NCI-H2227 (cell line): ENCODE results near the gene ARGLU1.
"Not testable (repeated sequence)": the region's sequence is repeated elsewhere in the genome, so short reads cannot be mapped to it uniquely, and the experiment has no call there.

ENCODE experiments used
- DNase-seq: peaks from one replicate; lab custom pipeline; 2025; ENCODE audit not compliant: unreplicated experiment; lab: John Stamatoyannopoulos, UW

Gene ARGLU1, protein sequence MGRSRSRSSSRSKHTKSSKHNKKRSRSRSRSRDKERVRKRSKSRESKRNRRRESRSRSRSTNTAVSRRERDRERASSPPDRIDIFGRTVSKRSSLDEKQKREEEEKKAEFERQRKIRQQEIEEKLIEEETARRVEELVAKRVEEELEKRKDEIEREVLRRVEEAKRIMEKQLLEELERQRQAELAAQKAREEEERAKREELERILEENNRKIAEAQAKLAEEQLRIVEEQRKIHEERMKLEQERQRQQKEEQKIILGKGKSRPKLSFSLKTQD

DNA sequence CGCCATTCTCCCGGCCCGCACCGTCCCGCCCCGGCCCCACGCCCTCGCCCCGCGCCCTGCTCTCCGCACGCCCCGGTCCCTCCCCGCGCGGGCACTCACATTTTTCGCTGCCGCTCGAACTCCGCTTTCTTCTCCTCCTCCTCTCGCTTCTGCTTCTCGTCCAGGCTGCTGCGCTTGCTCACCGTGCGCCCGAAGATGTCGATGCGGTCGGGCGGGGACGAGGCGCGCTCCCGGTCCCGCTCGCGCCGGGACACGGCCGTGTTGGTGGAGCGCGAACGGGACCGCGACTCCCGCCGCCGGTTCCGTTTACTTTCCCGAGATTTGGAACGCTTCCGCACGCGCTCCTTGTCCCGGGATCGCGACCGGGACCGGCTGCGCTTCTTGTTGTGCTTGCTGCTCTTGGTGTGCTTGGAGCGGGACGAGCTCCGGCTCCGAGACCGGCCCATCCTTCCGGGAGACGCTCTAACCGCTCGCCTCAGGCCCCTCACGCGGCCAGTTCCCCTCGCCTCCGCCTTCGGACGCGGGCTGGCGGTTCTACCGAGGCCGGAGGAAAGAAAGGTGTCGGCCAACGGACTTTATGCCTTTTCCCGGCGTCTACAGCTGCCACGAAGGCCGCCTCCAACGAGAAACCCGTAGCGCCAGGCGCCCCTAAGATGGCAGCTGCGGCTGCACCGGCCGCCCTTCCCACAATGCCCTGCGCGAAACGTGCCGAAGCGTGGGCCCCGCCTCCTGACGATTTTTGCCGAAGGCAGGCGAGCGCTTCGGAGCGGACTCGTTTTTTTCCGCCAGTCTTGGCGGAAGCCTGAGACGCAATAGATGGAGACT is at the start of gene ARGLU1:
ARGLU1 (minus strand) TSS at position 664 of the 825 bp plus-strand sequence; CDS start at position 446, 218 bp downstream.
- DNase-seq = peak; percentile 93

- no peak for DNase-seq
These were observed 49.6 kb upstream of the ARGLU1 start for GRCh38 chr13:106617561-106617960.

GRCh38 chr13:106616729-106617128 is 48.8 kb upstream of the ARGLU1 start:
- DNase-seq = no peak

- no peak for DNase-seq
These were observed 46.9 kb upstream of the ARGLU1 start for GRCh38 chr13:106614874-106615273.

- DNase-seq = no peak
These were observed 44.8 kb upstream of the ARGLU1 start for GRCh38 chr13:106612688-106613087.

GRCh38 chr13:106610486-106610885 is 42.5 kb upstream of the ARGLU1 start:
- no peak for DNase-seq

DNA sequence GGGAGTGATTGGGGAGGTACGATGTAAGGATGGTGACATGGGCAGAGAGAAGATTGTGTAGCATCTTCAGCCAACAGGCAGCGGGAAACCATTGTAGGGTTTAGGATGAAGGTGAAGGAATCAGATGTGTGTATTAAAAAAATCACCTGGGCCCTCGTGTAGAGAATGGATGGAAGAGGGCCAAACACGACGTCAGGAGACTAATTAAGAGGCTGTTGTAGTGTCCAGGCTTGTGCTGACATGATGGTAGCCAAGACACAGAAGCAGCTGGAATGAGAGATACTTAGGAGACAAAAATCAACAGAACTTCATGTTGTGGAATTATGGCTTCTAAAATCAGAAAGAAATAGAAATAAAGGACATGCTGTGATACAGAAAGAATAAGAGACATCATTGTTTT is 41.2 kb upstream of the ARGLU1 start:
- DNase-seq = no peak

GRCh38 chr13:106603546-106603945 is 35.6 kb upstream of the ARGLU1 start:
- DNase-seq = no peak

DNA sequence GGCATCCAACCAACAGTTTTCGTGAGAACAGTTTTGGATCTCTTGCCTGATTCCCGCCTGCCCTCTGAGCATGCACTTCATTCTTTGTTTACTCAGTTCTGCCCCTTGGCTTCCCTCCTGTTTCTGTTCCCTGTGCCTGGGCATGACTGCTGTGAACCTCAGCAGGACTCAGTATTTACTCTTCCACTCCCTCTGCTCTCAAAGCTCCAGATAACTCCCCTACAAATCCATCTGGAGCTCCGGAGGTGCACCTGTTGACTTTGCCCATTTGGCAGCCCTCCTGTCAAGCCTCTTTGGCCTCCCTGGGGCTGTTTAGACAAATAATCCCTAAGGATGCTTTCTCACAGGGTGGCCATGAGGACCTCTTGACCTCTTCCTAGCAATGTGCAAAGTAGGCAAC is 34.2 kb upstream of the ARGLU1 start:
- DNase-seq = no peak

- no peak for DNase-seq
These were observed 33.6 kb upstream of the ARGLU1 start for GRCh38 chr13:106601489-106601888.

DNA sequence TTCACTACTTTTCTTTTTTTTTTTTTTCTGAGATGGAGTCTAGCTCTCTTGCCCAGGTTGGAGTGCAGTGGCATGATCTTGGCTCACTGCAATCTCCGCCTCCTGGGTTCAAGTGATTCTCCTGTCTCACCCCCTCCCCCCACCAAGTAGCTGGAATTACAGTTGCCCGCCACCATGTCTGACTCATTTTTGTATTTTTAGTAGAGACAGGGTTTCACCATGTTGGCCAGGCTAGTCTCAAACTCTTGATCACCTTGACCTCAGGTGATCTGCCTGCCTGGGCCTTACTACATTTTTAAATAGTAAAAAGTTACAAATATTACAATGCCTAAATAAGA is 32.8 kb upstream of the ARGLU1 start:
- not testable (repeated sequence) for DNase-seq

DNA sequence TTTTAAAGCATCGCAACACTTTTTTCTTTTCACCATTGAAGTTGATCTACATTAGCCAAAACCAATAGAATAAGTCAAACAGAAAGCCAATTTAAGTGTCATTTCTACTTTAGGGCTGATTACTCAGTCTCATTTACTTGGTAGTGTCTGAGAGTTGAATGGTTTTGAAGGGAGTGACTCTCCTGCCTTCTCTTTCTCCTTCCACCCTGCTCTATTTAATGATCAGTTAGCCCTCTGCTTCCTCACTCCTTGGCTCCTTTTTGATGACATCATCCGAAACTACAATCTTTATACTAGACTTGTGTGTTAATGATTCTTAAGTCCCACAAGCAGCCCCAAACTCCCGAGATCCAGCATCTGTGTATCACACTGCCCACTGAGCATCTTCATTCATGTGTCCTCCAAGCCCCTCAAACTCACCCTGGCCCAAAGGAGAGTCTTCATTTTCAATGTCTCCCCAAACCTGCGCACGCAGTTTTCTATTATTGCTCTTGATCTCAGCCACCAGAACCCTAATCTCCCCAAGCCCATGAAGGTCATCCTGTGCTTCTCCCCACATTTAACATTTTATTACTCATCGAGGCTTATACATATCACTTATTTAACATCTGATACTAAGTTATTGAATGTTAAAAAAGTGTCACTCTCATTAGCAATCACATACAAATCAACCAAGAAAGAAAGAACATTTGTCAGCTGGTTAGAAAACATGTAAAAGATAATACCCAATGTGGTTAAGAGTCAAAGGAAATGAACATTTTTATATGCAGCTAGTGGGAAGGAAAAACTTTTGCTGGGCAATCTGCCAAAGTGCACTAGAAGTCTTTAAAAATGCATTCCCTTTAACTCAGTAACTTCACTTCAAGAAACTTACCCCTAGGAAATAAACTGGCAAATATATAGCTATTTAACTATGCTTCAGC is 32.2 kb upstream of the ARGLU1 start:
- no peak for DNase-seq

DNA sequence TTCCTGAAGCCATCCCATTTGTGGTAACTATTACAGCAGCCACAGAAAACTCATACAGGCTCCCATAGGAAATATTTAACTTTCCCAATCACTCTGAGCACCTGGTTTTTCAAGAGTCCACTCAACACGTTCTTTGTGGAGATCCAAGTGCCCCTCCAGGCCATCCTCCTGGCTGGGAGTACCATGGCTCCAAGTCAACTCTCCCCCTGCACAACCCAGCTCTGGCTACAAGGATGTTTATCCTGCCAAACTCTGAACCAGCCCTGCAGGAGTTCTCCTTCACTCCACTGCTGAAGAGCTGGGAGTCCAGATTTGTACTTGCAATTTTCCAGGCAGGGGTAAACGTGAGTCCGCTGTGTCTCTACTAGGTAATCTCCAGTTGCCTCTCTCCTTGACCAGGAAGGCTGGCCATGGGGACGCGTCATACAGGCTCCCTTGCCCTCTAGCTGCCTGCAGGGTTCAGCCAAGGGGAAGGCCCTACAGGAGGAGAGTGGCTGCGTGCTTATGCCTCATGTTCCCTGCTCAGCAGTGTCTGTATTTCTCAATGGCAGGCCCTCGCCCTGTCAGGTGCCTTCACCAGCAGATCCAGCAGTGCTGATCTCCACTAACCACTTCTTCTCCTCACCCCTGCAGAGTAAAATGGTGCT is 29.9 kb upstream of the ARGLU1 start:
- DNase-seq = no peak

DNA sequence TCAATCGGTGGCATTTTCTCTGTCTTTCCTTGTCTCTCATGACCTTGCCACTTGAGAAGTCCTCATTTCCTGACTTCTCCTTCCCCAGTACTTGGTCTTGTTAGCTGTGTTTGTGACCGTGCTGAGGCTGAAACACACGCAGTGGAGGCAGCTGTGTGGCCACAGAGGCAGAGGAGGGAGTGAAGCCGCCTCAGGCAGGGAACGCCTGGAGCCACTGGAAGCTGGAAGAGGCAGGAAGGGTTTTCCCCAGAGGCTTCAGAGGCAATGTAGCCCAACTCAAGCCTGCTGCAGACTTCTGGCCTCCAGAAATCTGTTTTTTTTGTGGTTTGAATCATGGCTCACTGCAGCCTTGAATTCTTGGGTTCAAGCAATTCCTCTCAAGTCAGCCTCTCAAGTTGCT is 29.2 kb upstream of the ARGLU1 start:
- DNase-seq = no peak

- DNase-seq = no peak
These were observed 28.5 kb upstream of the ARGLU1 start for GRCh38 chr13:106596275-106596937.

DNA sequence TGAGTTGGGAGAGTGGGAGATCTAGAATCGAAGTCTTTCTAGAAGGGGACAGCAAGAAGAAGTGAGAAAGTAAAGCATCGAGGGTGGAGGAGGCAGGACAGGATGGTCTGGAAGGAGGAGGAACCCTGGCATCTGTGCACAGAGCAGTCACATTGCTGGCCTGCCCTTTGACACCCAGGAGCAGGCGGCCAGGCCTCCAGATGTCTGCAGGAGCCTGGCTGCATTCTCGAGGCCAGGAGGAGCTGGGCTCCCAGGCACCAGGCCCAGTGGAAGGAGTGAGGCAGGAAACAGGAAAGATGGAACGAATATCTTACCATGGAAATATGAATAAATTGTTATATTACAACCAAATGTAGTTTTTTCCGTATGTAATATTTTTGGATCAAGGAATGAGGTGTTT is 27.7 kb upstream of the ARGLU1 start:
- DNase-seq = no peak

DNA sequence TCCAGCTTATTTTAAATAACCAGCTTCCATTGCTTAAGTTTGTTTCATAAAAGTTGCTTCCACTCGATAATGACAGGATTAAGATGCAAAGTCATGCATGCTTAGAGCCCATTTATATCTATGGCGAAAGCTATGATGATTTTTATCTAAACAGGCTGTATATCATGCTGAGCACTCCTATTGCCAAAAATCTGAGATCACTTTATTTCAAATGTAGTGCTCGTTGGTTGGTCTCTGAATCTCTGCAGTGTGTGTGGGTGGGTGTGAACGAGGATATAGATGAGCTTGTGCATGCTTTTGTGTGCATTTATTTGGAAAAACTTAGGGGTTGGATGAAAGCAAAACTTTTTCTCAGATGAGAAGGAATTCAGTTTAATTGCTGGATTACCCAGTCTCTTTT is 27.0 kb upstream of the ARGLU1 start:
- DNase-seq = no peak

GRCh38 chr13:106593132-106593531 is 25.2 kb upstream of the ARGLU1 start:
- DNase-seq = no peak

- no peak for DNase-seq
These were observed 23.4 kb upstream of the ARGLU1 start for GRCh38 chr13:106591299-106591698.

- DNase-seq = no peak
These were observed 21.8 kb upstream of the ARGLU1 start for GRCh38 chr13:106589716-106590115.
